ENCODE measurements around the gene BEGAIN. TPM values are rescaled to one million over a fixed set of nuclear protein-coding genes. Genes with fewer than 3 reads are reported as not detected.

BEGAIN gene
- total and polyA plus RNA-seq, 2 experiments from 2014 or later, result 0.11 to 0.65 TPM

GRCh38 chr14:100557658-100558057, 29.6 kb downstream of the BEGAIN start:
- Histone ChIP-seq H2AFZ (no peak overlapping the region), H3K4me2 (ENCODE audit: unreplicated experiment) (no peak overlapping the region), H3K27ac (no peak overlapping the region), H3K9me3 (ENCODE audit: low read depth) (no peaks in the 10 kb centered on the region), H3K9ac (no peak overlapping the region), H3K4me3 (no peak overlapping the region), H3K36me3 (ENCODE audit: low read depth) (no peaks in the 10 kb centered on the region), H3K4me1 (ENCODE audit: insufficient read depth) (no peaks in the 10 kb centered on the region), H3F3A (ENCODE audit: insufficient read depth) (no peaks in the 10 kb centered on the region), H3K79me2 (ENCODE audit: insufficient read depth) (no peaks in the 10 kb centered on the region), H3K27me3 (replicated peaks; ENCODE audit: insufficient read depth) (no peaks in the 10 kb centered on the region), H3K9me2 (ENCODE audit: insufficient read depth) (no peaks in the 10 kb centered on the region), H4K20me1 (ENCODE audit: insufficient read depth) (no peaks in the 10 kb centered on the region)
- DNase-seq, result peak; percentile 33
- TF ChIP-seq EZH2phosphoT487 (IDR thresholded peaks at IDR 0.05; ENCODE audit: insufficient read depth, low read depth) (no peak), EZH2 (IDR thresholded peaks at IDR 0.05; ENCODE audit: insufficient read depth, poor library complexity, severe bottlenecking) (no peak)
- WGBS, 2 experiments (ENCODE audit: low coverage in 1 of 2, low lambda C conversion rate in 2 of 2, missing lambda C conversion rate in 2 of 2), result 47 to 50% methylated on average over 11 of the region's 11 CpGs
- in situ Hi-C loops (cut with MboI), result no loop called here

- Histone ChIP-seq H3K27me3 (replicated peaks; ENCODE audit: insufficient read depth) (no peaks in the 10 kb centered on the region), H3K36me3 (ENCODE audit: low read depth) (no peaks in the 10 kb centered on the region), H3K9me2 (ENCODE audit: insufficient read depth) (no peaks in the 10 kb centered on the region), H3K9ac (no peak overlapping the region), H3K9me3 (ENCODE audit: low read depth) (no peaks in the 10 kb centered on the region), H2AFZ (no peak overlapping the region), H3F3A (ENCODE audit: insufficient read depth) (no peaks in the 10 kb centered on the region), H3K79me2 (ENCODE audit: insufficient read depth) (no peaks in the 10 kb centered on the region), H3K4me3 (no peak overlapping the region), H3K27ac (no peak overlapping the region), H4K20me1 (ENCODE audit: insufficient read depth) (no peaks in the 10 kb centered on the region), H3K4me2 (ENCODE audit: unreplicated experiment) (no peak overlapping the region), H3K4me1 (ENCODE audit: insufficient read depth) (no peaks in the 10 kb centered on the region)
- in situ Hi-C loops (cut with MboI), result no loop called here
- no peak for DNase-seq
- WGBS, 2 experiments (ENCODE audit: low coverage in 1 of 2, low lambda C conversion rate in 2 of 2, missing lambda C conversion rate in 2 of 2), result 53 to 54% methylated on average over 21 to 22 of the region's 22 CpGs
- TF ChIP-seq EZH2 (IDR thresholded peaks at IDR 0.05; ENCODE audit: insufficient read depth, poor library complexity, severe bottlenecking) (no peak), EZH2phosphoT487 (IDR thresholded peaks at IDR 0.05; ENCODE audit: insufficient read depth, low read depth) (no peak)
Measured at GRCh38 chr14:100556936-100557505, 30.2 kb downstream of the BEGAIN start.

GRCh38 chr14:100556140-100556475, 31.1 kb downstream of the BEGAIN start:
- Histone ChIP-seq H3K4me2 (ENCODE audit: unreplicated experiment) (no peak overlapping the region), H3K9me2 (ENCODE audit: insufficient read depth) (no peaks in the 10 kb centered on the region), H3K27me3 (replicated peaks; ENCODE audit: insufficient read depth) (no peaks in the 10 kb centered on the region), H3K79me2 (ENCODE audit: insufficient read depth) (no peaks in the 10 kb centered on the region), H3K4me1 (ENCODE audit: insufficient read depth) (no peaks in the 10 kb centered on the region), H2AFZ (no peak overlapping the region), H3F3A (ENCODE audit: insufficient read depth) (no peaks in the 10 kb centered on the region), H3K27ac (no peak overlapping the region), H4K20me1 (ENCODE audit: insufficient read depth) (no peaks in the 10 kb centered on the region), H3K36me3 (ENCODE audit: low read depth) (no peaks in the 10 kb centered on the region), H3K4me3 (no peak overlapping the region), H3K9ac (no peak overlapping the region), H3K9me3 (ENCODE audit: low read depth) (no peaks in the 10 kb centered on the region)
- WGBS, 2 experiments (ENCODE audit: low coverage in 1 of 2, low lambda C conversion rate in 2 of 2, missing lambda C conversion rate in 2 of 2), result 91 to 96% methylated on average over 10 to 12 of the region's 12 CpGs
- DNase-seq, result no peak
- TF ChIP-seq EZH2 (IDR thresholded peaks at IDR 0.05; ENCODE audit: insufficient read depth, poor library complexity, severe bottlenecking), result no peak
- TF ChIP-seq EZH2phosphoT487 (IDR thresholded peaks at IDR 0.05; ENCODE audit: insufficient read depth, low read depth), result no peak
- in situ Hi-C loops (cut with MboI), result no loop called here

- in situ Hi-C loops (cut with MboI), result no loop called here
- no peak overlapping the region for H3K27ac ChIP-seq
- WGBS, 2 experiments (ENCODE audit: low coverage in 1 of 2, low lambda C conversion rate in 2 of 2, missing lambda C conversion rate in 2 of 2), result 79 to 87% methylated on average over 22 to 23 of the region's 24 CpGs
Measured at GRCh38 chr14:100555436-100556139, 31.6 kb downstream of the BEGAIN start.

More at GRCh38 chr14:100555436-100556139, 31.6 kb downstream of the BEGAIN start:
- Histone ChIP-seq H3K4me2 (ENCODE audit: unreplicated experiment) (no peak overlapping the region), H3F3A (ENCODE audit: insufficient read depth) (no peaks in the 10 kb centered on the region), H4K20me1 (ENCODE audit: insufficient read depth) (no peaks in the 10 kb centered on the region), H3K79me2 (ENCODE audit: insufficient read depth) (no peaks in the 10 kb centered on the region), H3K4me1 (ENCODE audit: insufficient read depth) (no peaks in the 10 kb centered on the region), H3K9me2 (ENCODE audit: insufficient read depth) (no peaks in the 10 kb centered on the region), H3K4me3 (no peak overlapping the region), H3K36me3 (ENCODE audit: low read depth) (no peaks in the 10 kb centered on the region), H3K27me3 (replicated peaks; ENCODE audit: insufficient read depth) (no peaks in the 10 kb centered on the region), H2AFZ (no peak overlapping the region), H3K9me3 (ENCODE audit: low read depth) (no peaks in the 10 kb centered on the region), H3K9ac (no peak overlapping the region)
- no peak for DNase-seq
- TF ChIP-seq EZH2phosphoT487 (IDR thresholded peaks at IDR 0.05; ENCODE audit: insufficient read depth, low read depth), result no peak
- TF ChIP-seq EZH2 (IDR thresholded peaks at IDR 0.05; ENCODE audit: insufficient read depth, poor library complexity, severe bottlenecking), result no peak

All from GM23248 (cell line).